GM12878 (cell line): ENCODE data around the gene CNPY2. TPM values are rescaled to one million over a fixed set of nuclear protein-coding genes. Genes with fewer than 3 reads are reported as not detected.

Experiments used
- FOXM1 ChIP-seq: IDR thresholded peaks from 2 replicates; pipeline ENCODE4 v1.6.1; 2012; ENCODE audit warnings: low read depth, mild to moderate bottlenecking, inconsistent platforms, low read length, moderate library complexity
- HCFC1 ChIP-seq: fragments of 150-350 bp; IDR thresholded peaks from 2 replicates; pipeline ENCODE4 v1.6.1; 2014; ENCODE audit warnings: low read length
- KAT2A ChIP-seq: conservative IDR thresholded peaks from 2 replicates; pipeline ENCODE4 v1.6.1; 2011; ENCODE audit warnings: low read depth, low read length; ENCODE audit not compliant: control insufficient read depth
- NR2C2 ChIP-seq: IDR thresholded peaks from 2 replicates; pipeline ENCODE4 v1.6.1; 2011; ENCODE audit warnings: borderline replicate concordance, low read depth; ENCODE audit not compliant: control insufficient read depth, insufficient read length
- NR2F1 ChIP-seq: fragments of 450-650 bp; conservative IDR thresholded peaks from 2 replicates; pipeline ENCODE4 v1.6.1; 2017; ENCODE audit warnings: mild to moderate bottlenecking
- RAD51 ChIP-seq: fragments of 450-650 bp; IDR thresholded peaks from 2 replicates; pipeline ENCODE4 v1.6.1; 2016; ENCODE audit warnings: moderate library complexity, mild to moderate bottlenecking, inconsistent platforms
- RUNX3 ChIP-seq: IDR thresholded peaks from 2 replicates; pipeline ENCODE4 v1.6.1; 2012; ENCODE audit warnings: low read length, inconsistent platforms
- SUPT20H ChIP-seq: IDR thresholded peaks from 2 replicates; pipeline ENCODE4 v1.6.1; 2011; ENCODE audit warnings: low read depth, mild to moderate bottlenecking, low read length, moderate library complexity, borderline replicate concordance; ENCODE audit not compliant: control insufficient read depth
- TCF7 ChIP-seq: IDR thresholded peaks from 2 replicates; pipeline ENCODE4 v1.6.1; 2014; ENCODE audit warnings: antibody characterized with exemption, borderline replicate concordance
- ZBED1 ChIP-seq: IDR thresholded peaks from 2 replicates; pipeline ENCODE4 v1.6.1; 2016; ENCODE audit warnings: borderline replicate concordance
- ZNF622 ChIP-seq: fragments of 450-650 bp; IDR thresholded peaks from 2 replicates; pipeline ENCODE4 v1.6.1; 2017; ENCODE audit warnings: mild to moderate bottlenecking, inconsistent platforms
- polyA plus RNA-seq, 11 experiments: library from polyadenylated mRNA; depleted of rRNA in 4 of 11; unstranded in 6 of 11; stranded (reverse) in 5 of 11; fragments of >200 nt; fragmentation: Nextera tagmentation in 4 of 11; fragmentation: Illumina TruSeq in 1 of 11; extraction: Ambion mirVana in 4 of 11; extraction: Trizol in 1 of 11; gene quantifications; 1 replicate in 1 of 11; 2 replicates in 10 of 11; pipeline versions ENCODE4 v1.2.1 to v1.2.3, GENCODE V29; 2011 to 2016; ENCODE audit warnings: inconsistent platforms in 2 of 11, missing spikeins in 2 of 11, low read depth in 1 of 11
- total RNA-seq, 4 experiments: library from RNA; depleted of rRNA in 3 of 4; stranded (reverse); fragments of >200 nt in 3 of 4; fragmentation: Illumina TruSeq in 1 of 4; extraction: Trizol in 1 of 4; gene quantifications; 2 replicates each; pipeline versions ENCODE4 v1.2.1 to v1.2.3, GENCODE V29; 2013 to 2021
- TF ChIP-seq, protein P1 (sequence below), 3 experiments: IDR thresholded peaks in 2 of 3; conservative IDR thresholded peaks in 1 of 3; 2 replicates each; pipeline ENCODE4 v1.5.1; 2011; ENCODE audit warnings: low read depth in 3 of 3, low read length in 3 of 3, mild to moderate bottlenecking in 3 of 3, control low read depth in 2 of 3, moderate library complexity in 2 of 3, inconsistent platforms in 1 of 3, mixed read lengths in 1 of 3; ENCODE audit not compliant: control insufficient read depth in 2 of 3, insufficient read depth in 1 of 3; ENCODE audit errors: extremely low read depth in 1 of 3
- TF ChIP-seq, protein P2 (sequence below): IDR thresholded peaks from 2 replicates; pipeline ENCODE4 v1.6.1; 2012; ENCODE audit warnings: mild to moderate bottlenecking, low read depth, low read length
- TF ChIP-seq, protein P3 (sequence below): fragments of 450-650 bp; conservative IDR thresholded peaks from 2 replicates; pipeline ENCODE4 v1.6.1; 2017; ENCODE audit warnings: mild to moderate bottlenecking, moderate library complexity
- TF ChIP-seq, protein P4 (sequence below): fragments of 450-650 bp; IDR thresholded peaks from 2 replicates; pipeline ENCODE4 v1.6.1; 2017; ENCODE audit warnings: mild to moderate bottlenecking, low read depth, inconsistent platforms; ENCODE audit not compliant: poor library complexity, severe bottlenecking
- TF ChIP-seq, protein P5 (sequence below): IDR thresholded peaks from 2 replicates; pipeline ENCODE4 v1.6.1; 2011; ENCODE audit warnings: borderline replicate concordance, low read depth, mild to moderate bottlenecking, moderate library complexity, mixed read lengths, low read length; ENCODE audit not compliant: insufficient read depth; ENCODE audit errors: extremely low read length

CNPY2 gene
- total and polyA plus RNA-seq, 10 of the 15 experiments (the other 5 are each of a cell fraction or from before 2014, with no cell fraction given), result 25.0 to 276 (median 87.8) TPM

DNA sequence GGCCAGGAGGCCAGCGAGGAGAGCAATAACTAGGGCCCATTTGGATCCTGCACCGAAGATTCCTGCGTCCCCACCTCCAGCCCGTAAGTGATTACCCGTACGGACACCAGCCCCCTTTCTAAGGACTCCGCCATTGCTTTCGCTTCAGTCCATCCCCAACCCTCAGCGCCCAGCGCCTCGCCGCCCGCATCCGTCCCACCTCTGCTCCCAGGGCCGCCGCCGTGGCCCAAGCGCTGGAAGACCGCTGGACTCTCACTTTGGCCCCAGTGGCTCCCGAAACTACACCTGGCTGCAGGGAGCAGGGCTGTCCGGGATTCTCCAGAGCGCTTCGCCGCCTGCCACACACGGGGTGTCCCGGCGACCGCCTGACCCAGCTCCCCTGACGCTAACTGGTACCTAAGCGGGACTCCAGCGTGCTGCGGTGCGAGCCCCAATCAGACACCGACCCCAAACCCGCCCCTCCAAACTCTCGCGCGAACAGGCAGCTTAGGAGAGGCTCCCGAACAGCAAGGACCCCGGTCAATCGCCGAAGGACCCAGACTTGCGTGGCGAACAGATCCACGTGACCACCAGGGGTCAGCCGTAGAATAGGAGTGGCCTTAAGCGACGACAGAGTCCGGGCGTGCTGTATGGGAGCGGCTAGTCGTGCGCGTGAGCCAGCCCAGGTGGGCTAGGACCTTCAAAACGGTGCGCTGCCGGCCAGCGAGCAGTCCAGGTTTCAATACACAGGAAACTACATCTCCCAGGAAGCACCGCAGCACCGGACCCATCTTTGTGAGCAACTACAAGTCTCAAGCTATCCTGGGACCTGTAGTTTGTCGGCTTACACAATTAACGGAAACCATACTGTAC, at the start of gene CNPY2 (continued):
- TF ChIP-seq, protein P1, sequence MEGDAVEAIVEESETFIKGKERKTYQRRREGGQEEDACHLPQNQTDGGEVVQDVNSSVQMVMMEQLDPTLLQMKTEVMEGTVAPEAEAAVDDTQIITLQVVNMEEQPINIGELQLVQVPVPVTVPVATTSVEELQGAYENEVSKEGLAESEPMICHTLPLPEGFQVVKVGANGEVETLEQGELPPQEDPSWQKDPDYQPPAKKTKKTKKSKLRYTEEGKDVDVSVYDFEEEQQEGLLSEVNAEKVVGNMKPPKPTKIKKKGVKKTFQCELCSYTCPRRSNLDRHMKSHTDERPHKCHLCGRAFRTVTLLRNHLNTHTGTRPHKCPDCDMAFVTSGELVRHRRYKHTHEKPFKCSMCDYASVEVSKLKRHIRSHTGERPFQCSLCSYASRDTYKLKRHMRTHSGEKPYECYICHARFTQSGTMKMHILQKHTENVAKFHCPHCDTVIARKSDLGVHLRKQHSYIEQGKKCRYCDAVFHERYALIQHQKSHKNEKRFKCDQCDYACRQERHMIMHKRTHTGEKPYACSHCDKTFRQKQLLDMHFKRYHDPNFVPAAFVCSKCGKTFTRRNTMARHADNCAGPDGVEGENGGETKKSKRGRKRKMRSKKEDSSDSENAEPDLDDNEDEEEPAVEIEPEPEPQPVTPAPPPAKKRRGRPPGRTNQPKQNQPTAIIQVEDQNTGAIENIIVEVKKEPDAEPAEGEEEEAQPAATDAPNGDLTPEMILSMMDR (IDR thresholded peaks at IDR 0.05 in 2 of 3, conservative IDR thresholded peaks at IDR 0.05 in 1 of 3; ENCODE audit: control insufficient read depth in 2 of 3, extremely low read depth in 1 of 3, insufficient read depth in 1 of 3, low read depth in 3 of 3, low read length in 3 of 3), result peak in 1 of 3 experiments; percentile 50; a peak in 2 of 6 replicates
- peak; percentile 29; the same call in 1 of the 2 replicates for TF ChIP-seq RUNX3
- peak; percentile 95 for TF ChIP-seq RAD51
- no peak for TF ChIP-seq ZNF622
- TF ChIP-seq, protein P2, sequence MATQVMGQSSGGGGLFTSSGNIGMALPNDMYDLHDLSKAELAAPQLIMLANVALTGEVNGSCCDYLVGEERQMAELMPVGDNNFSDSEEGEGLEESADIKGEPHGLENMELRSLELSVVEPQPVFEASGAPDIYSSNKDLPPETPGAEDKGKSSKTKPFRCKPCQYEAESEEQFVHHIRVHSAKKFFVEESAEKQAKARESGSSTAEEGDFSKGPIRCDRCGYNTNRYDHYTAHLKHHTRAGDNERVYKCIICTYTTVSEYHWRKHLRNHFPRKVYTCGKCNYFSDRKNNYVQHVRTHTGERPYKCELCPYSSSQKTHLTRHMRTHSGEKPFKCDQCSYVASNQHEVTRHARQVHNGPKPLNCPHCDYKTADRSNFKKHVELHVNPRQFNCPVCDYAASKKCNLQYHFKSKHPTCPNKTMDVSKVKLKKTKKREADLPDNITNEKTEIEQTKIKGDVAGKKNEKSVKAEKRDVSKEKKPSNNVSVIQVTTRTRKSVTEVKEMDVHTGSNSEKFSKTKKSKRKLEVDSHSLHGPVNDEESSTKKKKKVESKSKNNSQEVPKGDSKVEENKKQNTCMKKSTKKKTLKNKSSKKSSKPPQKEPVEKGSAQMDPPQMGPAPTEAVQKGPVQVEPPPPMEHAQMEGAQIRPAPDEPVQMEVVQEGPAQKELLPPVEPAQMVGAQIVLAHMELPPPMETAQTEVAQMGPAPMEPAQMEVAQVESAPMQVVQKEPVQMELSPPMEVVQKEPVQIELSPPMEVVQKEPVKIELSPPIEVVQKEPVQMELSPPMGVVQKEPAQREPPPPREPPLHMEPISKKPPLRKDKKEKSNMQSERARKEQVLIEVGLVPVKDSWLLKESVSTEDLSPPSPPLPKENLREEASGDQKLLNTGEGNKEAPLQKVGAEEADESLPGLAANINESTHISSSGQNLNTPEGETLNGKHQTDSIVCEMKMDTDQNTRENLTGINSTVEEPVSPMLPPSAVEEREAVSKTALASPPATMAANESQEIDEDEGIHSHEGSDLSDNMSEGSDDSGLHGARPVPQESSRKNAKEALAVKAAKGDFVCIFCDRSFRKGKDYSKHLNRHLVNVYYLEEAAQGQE, result peak; percentile 34; the same call in 1 of the 2 replicates
- TF ChIP-seq KAT2A, result no peak
- TF ChIP-seq HCFC1, result peak; percentile 98
- TF ChIP-seq, protein P3, sequence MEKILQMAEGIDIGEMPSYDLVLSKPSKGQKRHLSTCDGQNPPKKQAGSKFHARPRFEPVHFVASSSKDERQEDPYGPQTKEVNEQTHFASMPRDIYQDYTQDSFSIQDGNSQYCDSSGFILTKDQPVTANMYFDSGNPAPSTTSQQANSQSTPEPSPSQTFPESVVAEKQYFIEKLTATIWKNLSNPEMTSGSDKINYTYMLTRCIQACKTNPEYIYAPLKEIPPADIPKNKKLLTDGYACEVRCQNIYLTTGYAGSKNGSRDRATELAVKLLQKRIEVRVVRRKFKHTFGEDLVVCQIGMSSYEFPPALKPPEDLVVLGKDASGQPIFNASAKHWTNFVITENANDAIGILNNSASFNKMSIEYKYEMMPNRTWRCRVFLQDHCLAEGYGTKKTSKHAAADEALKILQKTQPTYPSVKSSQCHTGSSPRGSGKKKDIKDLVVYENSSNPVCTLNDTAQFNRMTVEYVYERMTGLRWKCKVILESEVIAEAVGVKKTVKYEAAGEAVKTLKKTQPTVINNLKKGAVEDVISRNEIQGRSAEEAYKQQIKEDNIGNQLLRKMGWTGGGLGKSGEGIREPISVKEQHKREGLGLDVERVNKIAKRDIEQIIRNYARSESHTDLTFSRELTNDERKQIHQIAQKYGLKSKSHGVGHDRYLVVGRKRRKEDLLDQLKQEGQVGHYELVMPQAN, result peak; percentile 52; the same call in 1 of the 2 replicates
- TF ChIP-seq SUPT20H, result no peak
- TF ChIP-seq NR2C2, result no peak
- TF ChIP-seq NR2F1, result peak; percentile 66
- no peak for TF ChIP-seq FOXM1
- TF ChIP-seq, protein P4, sequence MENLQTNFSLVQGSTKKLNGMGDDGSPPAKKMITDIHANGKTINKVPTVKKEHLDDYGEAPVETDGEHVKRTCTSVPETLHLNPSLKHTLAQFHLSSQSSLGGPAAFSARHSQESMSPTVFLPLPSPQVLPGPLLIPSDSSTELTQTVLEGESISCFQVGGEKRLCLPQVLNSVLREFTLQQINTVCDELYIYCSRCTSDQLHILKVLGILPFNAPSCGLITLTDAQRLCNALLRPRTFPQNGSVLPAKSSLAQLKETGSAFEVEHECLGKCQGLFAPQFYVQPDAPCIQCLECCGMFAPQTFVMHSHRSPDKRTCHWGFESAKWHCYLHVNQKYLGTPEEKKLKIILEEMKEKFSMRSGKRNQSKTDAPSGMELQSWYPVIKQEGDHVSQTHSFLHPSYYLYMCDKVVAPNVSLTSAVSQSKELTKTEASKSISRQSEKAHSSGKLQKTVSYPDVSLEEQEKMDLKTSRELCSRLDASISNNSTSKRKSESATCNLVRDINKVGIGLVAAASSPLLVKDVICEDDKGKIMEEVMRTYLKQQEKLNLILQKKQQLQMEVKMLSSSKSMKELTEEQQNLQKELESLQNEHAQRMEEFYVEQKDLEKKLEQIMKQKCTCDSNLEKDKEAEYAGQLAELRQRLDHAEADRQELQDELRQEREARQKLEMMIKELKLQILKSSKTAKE, result no peak
- TF ChIP-seq, protein P5, sequence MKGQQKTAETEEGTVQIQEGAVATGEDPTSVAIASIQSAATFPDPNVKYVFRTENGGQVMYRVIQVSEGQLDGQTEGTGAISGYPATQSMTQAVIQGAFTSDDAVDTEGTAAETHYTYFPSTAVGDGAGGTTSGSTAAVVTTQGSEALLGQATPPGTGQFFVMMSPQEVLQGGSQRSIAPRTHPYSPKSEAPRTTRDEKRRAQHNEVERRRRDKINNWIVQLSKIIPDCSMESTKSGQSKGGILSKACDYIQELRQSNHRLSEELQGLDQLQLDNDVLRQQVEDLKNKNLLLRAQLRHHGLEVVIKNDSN, result peak; percentile 84
- no peak for TF ChIP-seq TCF7
- TF ChIP-seq ZBED1, result no peak
